Caco-2 (cell line): ENCODE results near the gene CCM2. TPM values are rescaled to one million over a fixed set of nuclear protein-coding genes. Genes with fewer than 3 reads are reported as not detected.
A peak's percentile ranks its signal among the peaks of the same experiment; 100 is the strongest.

Experiments used
- BruUV-seq: library from RNA; stranded (reverse); fragments of 400-500 nt; replicated peaks from 2 replicates; lab custom pipeline; 2021; lab: Mats Ljungman, UMichigan
- CTCF ChIA-PET: fragments of 300-600 bp; sonication (Branson Sonifier 250); formaldehyde crosslinking; loops from one replicate; lab custom pipeline; 2022; ENCODE audit warnings: antibody characterized with exemption; lab: Charles Lee
- POLR2A ChIA-PET: fragments of 300-600 bp; sonication (Branson Sonifier 250); formaldehyde crosslinking; loops from one replicate; lab custom pipeline; 2022; ENCODE audit warnings: antibody characterized with exemption; lab: Charles Lee
- DNase-seq, 2 experiments: peaks; one replicate each; pipeline versions ENCODE4 v3.0.0 to v3.0.0-alpha.2; 2020 to 2022
- H3K27me3 ChIP-seq: replicated peaks from 2 replicates; pipeline ENCODE4 v1.6.0; 2011; ENCODE audit warnings: low read length; ENCODE audit not compliant: control insufficient read depth, insufficient read depth
- H3K36me3 ChIP-seq: 2 replicates; pipeline ENCODE4 v1.5.1; 2011; ENCODE audit warnings: low read length; ENCODE audit not compliant: control insufficient read depth, insufficient read depth
- H3K4me1 ChIP-seq: fragments of 250-450 bp; sonication (Bioruptor Pico); 2 replicates; pipeline ENCODE4 v1.5.1; 2020; ENCODE audit warnings: mild to moderate bottlenecking
- H3K4me3 ChIP-seq: 2 replicates; pipeline ENCODE4 v1.5.1; 2011; ENCODE audit warnings: low read depth, mild to moderate bottlenecking, control low read depth, low read length
- H3K9me3 ChIP-seq: fragments of 250-450 bp; sonication (Bioruptor Pico); 2 replicates; pipeline ENCODE4 v1.5.1; 2020; ENCODE audit warnings: mild to moderate bottlenecking, moderate library complexity
- H3K27ac Mint-ChIP-seq: one replicate; pipeline ENCODE4 v1.8.0; 2022; ENCODE audit warnings: mixed read lengths; ENCODE audit not compliant: unreplicated experiment
- H3K27me3 Mint-ChIP-seq: one replicate; pipeline ENCODE4 v1.8.0; 2022; ENCODE audit warnings: mixed read lengths; ENCODE audit not compliant: insufficient read depth, unreplicated experiment
- H3K36me3 Mint-ChIP-seq: one replicate; pipeline ENCODE4 v1.8.0; 2022; ENCODE audit warnings: mild to moderate bottlenecking, mixed read lengths; ENCODE audit not compliant: insufficient read depth, unreplicated experiment
- H3K4me1 Mint-ChIP-seq: one replicate; pipeline ENCODE4 v1.8.0; 2022; ENCODE audit warnings: low read depth, mixed read lengths; ENCODE audit not compliant: unreplicated experiment
- H3K4me3 Mint-ChIP-seq: one replicate; pipeline ENCODE4 v1.8.0; 2022; ENCODE audit warnings: mild to moderate bottlenecking, moderate library complexity, mixed read lengths; ENCODE audit not compliant: unreplicated experiment
- H3K9me3 Mint-ChIP-seq: one replicate; pipeline ENCODE4 v1.8.0; 2022; ENCODE audit warnings: mixed read lengths; ENCODE audit not compliant: unreplicated experiment
- CTCF ChIP-seq, 2 experiments: fragments of 200-600 bp in 1 of 2; IDR thresholded peaks; 1 replicate in 1 of 2; 2 replicates in 1 of 2; pipeline versions ENCODE4 v1.5.1 to v1.8.0; 2011 to 2022; ENCODE audit warnings: antibody characterized with exemption in 1 of 2, control low read depth in 1 of 2, inconsistent platforms in 1 of 2, low read depth in 1 of 2, low read length in 1 of 2, mild to moderate bottlenecking in 1 of 2, moderate library complexity in 1 of 2; ENCODE audit not compliant: insufficient read depth in 1 of 2, severe bottlenecking in 1 of 2, unreplicated experiment in 1 of 2
- intact Hi-C: fragments of 100-400 bp; cut with micrococcal nuclease; formaldehyde crosslinking; loops from one replicate; pipeline ENCODE4 v1.10.0; 2022; ENCODE audit not compliant: unreplicated experiment
- total RNA-seq: library from RNA; stranded (reverse); gene quantifications from 2 replicates; pipeline ENCODE4 v1.2.3, GENCODE V29; 2022

The CCM2 gene
- total RNA-seq, 1 experiment from 2014 or later = 28.2 TPM

GRCh38 chr7:44964384-44964830 lies 35.6 kb upstream of the CCM2 start:
- no peak overlapping the region for H3K27ac Mint-ChIP-seq
- H3K4me3 Mint-ChIP-seq = no peak overlapping the region
- no peaks in the 10 kb centered on the region for H3K4me1 Mint-ChIP-seq
- peak in 1 of 2 experiments; percentile 38 for DNase-seq
- no peaks in the 10 kb centered on the region for H3K27me3 Mint-ChIP-seq
- H3K27me3 ChIP-seq = no peaks in the 10 kb centered on the region
- no peaks in the 10 kb centered on the region for H3K36me3 Mint-ChIP-seq
- no peaks in the 10 kb centered on the region for H3K36me3 ChIP-seq
- intact Hi-C loops = loop anchor here (5.0 kb wide), 2 partner anchors 77 to 107 kb away; partner anchors contain the start of gene PURB
- no peaks in the 10 kb centered on the region for H3K4me1 ChIP-seq
- no peaks in the 10 kb centered on the region for H3K9me3 ChIP-seq
- TF ChIP-seq CTCF (IDR thresholded peaks at IDR 0.05; ENCODE audit: insufficient read depth in 1 of 2, low read depth in 1 of 2, low read length in 1 of 2, severe bottlenecking in 1 of 2, unreplicated experiment in 1 of 2) = peak; percentile 38 to 40
- no TSS peak for BruUV-seq
- ChIA-PET POLR2A (no interaction called here), CTCF (interaction anchor here (1.1 kb wide), 1 partner anchor 9 kb away, joined by 5 read pairs; no protein-coding TSS in a partner anchor)
- no peaks in the 10 kb centered on the region for H3K9me3 Mint-ChIP-seq
- no peak overlapping the region for H3K4me3 ChIP-seq

GRCh38 chr7:44964831-44965440 lies 35.1 kb upstream of the CCM2 start:
- Mint-ChIP-seq H3K4me1 (no peaks in the 10 kb centered on the region), H3K4me3 (no peak overlapping the region), H3K36me3 (no peaks in the 10 kb centered on the region), H3K27ac (no peak overlapping the region), H3K27me3 (no peaks in the 10 kb centered on the region), H3K9me3 (no peaks in the 10 kb centered on the region)
- no peaks in the 10 kb centered on the region for H3K4me1 ChIP-seq
- DNase-seq = no peak
- POLR2A ChIA-PET = interaction anchor here (0.6 kb wide), 1 partner anchor 15 kb away, joined by 3 read pairs; no protein-coding TSS in a partner anchor
- no peaks in the 10 kb centered on the region for H3K9me3 ChIP-seq
- no TSS peak for BruUV-seq
- H3K27me3 ChIP-seq = no peaks in the 10 kb centered on the region
- no peak overlapping the region for H3K4me3 ChIP-seq
- H3K36me3 ChIP-seq = no peaks in the 10 kb centered on the region
- TF ChIP-seq CTCF (IDR thresholded peaks at IDR 0.05; ENCODE audit: insufficient read depth in 1 of 2, low read depth in 1 of 2, low read length in 1 of 2, severe bottlenecking in 1 of 2, unreplicated experiment in 1 of 2) = no peak
- CTCF ChIA-PET = interaction anchor here (1.1 kb wide), 1 partner anchor 9 kb away, joined by 5 read pairs; no protein-coding TSS in a partner anchor
- intact Hi-C loops = loop anchor here (5.0 kb wide), 2 partner anchors 78 to 108 kb away; partner anchors contain the start of gene PURB

- intact Hi-C loops = no loop called here
- BruUV-seq = no TSS peak
- no peak overlapping the region for H3K27ac Mint-ChIP-seq
These were observed 34.5 kb upstream of the CCM2 start for GRCh38 chr7:44965441-44965903.

More at GRCh38 chr7:44965441-44965903, 34.5 kb upstream of the CCM2 start:
- Histone ChIP-seq H3K4me3 (no peak overlapping the region), H3K36me3 (no peaks in the 10 kb centered on the region), H3K27me3 (no peaks in the 10 kb centered on the region), H3K4me1 (no peaks in the 10 kb centered on the region), H3K9me3 (no peaks in the 10 kb centered on the region)
- TF ChIP-seq CTCF (IDR thresholded peaks at IDR 0.05; ENCODE audit: insufficient read depth in 1 of 2, low read depth in 1 of 2, low read length in 1 of 2, severe bottlenecking in 1 of 2, unreplicated experiment in 1 of 2) = no peak
- Mint-ChIP-seq H3K27me3 (no peaks in the 10 kb centered on the region), H3K9me3 (no peaks in the 10 kb centered on the region), H3K4me3 (no peak overlapping the region), H3K36me3 (no peaks in the 10 kb centered on the region), H3K4me1 (no peaks in the 10 kb centered on the region)
- ChIA-PET POLR2A (interaction anchor here (0.5 to 0.6 kb wide), 2 partner anchors 14 to 962 kb away, joined by 3 to 4 read pairs; no protein-coding TSS in a partner anchor), CTCF (interaction anchor here (0.6 kb wide), 1 partner anchor 641 kb away, joined by 6 read pairs; no protein-coding TSS in a partner anchor)
- DNase-seq = no peak
